ENCODE measurements around the gene GATA2. TPM values are rescaled to one million over a fixed set of nuclear protein-coding genes. Genes with fewer than 3 reads are reported as not detected.

The GATA2 gene
- total and polyA plus RNA-seq, 2 of the 13 experiments (the other 11 are each of a cell fraction or from before 2014, with no cell fraction given), result 3.5 to 6.2 TPM

- no peak overlapping the region for H3K4me3 ChIP-seq (replicated peaks in 1 of 3; ENCODE audit: insufficient read depth in 1 of 3, low read depth in 2 of 3, low read length in 3 of 3)
- 60% methylated on average over 1 of the region's 5 CpGs for WGBS (ENCODE audit: low lambda C conversion rate)
- 0 out of 2 replicates have a peak, but pooled peaks cover 7% of the 10 kb centered on the region for H3K4me1 ChIP-seq (ENCODE audit: insufficient read depth, low read length)
- in situ Hi-C loops (cut with HindIII; ENCODE audit: extremely low pct_ligation_motif_present, low pct_unique_long_range_greater_than_20kb), result no loop called here
- intact Hi-C loops (cut with micrococcal nuclease; ENCODE audit: unreplicated experiment), result no loop called here
- H3K36me3 ChIP-seq (replicated peaks in 1 of 2; ENCODE audit: control insufficient read depth in 1 of 2, insufficient read depth in 2 of 2, low read length in 2 of 2), result no peaks in the 10 kb centered on the region
- FAIRE-seq, result no peak
- H3K79me2 ChIP-seq (ENCODE audit: insufficient read depth, low read length), result no peaks in the 10 kb centered on the region
- H3K27ac ChIP-seq (ENCODE audit: extremely low read length, insufficient read depth, low read length), result no peak overlapping the region
- no peak for DNase-seq (ENCODE audit: low spot score)
- H3K9ac ChIP-seq (ENCODE audit: insufficient read depth, low read depth, low read length), result no peak overlapping the region
- CTCF ChIA-PET (ENCODE audit: low intra/inter-chr PET ratio, low total read pairs), result no interaction called here
- H4K20me1 ChIP-seq (ENCODE audit: insufficient read depth, low read length), result no peaks in the 10 kb centered on the region
- H2AFZ ChIP-seq (ENCODE audit: low read length), result no peak overlapping the region
- H3K4me2 ChIP-seq (ENCODE audit: low read depth, low read length), result no peak overlapping the region
- H3K9me3 ChIP-seq (ENCODE audit: low read length), result no peaks in the 10 kb centered on the region
- BruUV-seq (replicated peaks), result no TSS peak
- POLR2A ChIA-PET, result no interaction called here
- H3K27me3 ChIP-seq (ENCODE audit: control insufficient read depth in 1 of 2, insufficient read depth in 2 of 2, low read length in 2 of 2), result peaks cover 14 to 70% of the 10 kb centered on the region in 2 experiments
- no peak for ATAC-seq
- TF ChIP-seq ZFP36L1 (CRISPR knock-in tag; IDR thresholded peaks at IDR 0.05), result no peak
- TF ChIP-seq ONECUT2 (CRISPR knock-in tag; IDR thresholded peaks at IDR 0.05), result no peak
- TF ChIP-seq ZBTB20 (CRISPR knock-in tag; IDR thresholded peaks at IDR 0.05; ENCODE audit: borderline replicate concordance, low read depth), result no peak
- TF ChIP-seq, protein P1, sequence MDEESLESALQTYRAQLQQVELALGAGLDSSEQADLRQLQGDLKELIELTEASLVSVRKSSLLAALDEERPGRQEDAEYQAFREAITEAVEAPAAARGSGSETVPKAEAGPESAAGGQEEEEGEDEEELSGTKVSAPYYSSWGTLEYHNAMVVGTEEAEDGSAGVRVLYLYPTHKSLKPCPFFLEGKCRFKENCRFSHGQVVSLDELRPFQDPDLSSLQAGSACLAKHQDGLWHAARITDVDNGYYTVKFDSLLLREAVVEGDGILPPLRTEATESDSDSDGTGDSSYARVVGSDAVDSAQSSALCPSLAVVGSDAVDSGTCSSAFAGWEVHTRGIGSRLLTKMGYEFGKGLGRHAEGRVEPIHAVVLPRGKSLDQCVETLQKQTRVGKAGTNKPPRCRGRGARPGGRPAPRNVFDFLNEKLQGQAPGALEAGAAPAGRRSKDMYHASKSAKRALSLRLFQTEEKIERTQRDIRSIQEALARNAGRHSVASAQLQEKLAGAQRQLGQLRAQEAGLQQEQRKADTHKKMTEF (CRISPR knock-in tag; IDR thresholded peaks at IDR 0.05), result no peak
- TF ChIP-seq TRAFD1 (CRISPR knock-in tag; IDR thresholded peaks at IDR 0.05; ENCODE audit: borderline replicate concordance), result no peak
- TF ChIP-seq, protein P2, sequence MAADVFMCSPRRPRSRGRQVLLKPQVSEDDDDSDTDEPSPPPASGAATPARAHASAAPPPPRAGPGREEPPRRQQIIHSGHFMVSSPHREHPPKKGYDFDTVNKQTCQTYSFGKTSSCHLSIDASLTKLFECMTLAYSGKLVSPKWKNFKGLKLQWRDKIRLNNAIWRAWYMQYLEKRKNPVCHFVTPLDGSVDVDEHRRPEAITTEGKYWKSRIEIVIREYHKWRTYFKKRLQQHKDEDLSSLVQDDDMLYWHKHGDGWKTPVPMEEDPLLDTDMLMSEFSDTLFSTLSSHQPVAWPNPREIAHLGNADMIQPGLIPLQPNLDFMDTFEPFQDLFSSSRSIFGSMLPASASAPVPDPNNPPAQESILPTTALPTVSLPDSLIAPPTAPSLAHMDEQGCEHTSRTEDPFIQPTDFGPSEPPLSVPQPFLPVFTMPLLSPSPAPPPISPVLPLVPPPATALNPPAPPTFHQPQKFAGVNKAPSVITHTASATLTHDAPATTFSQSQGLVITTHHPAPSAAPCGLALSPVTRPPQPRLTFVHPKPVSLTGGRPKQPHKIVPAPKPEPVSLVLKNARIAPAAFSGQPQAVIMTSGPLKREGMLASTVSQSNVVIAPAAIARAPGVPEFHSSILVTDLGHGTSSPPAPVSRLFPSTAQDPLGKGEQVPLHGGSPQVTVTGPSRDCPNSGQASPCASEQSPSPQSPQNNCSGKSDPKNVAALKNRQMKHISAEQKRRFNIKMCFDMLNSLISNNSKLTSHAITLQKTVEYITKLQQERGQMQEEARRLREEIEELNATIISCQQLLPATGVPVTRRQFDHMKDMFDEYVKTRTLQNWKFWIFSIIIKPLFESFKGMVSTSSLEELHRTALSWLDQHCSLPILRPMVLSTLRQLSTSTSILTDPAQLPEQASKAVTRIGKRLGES (CRISPR knock-in tag; IDR thresholded peaks at IDR 0.05; ENCODE audit: borderline replicate concordance), result no peak
- no peak for TF ChIP-seq ZNF609 (CRISPR knock-in tag; IDR thresholded peaks at IDR 0.05; ENCODE audit: borderline replicate concordance)
- TF ChIP-seq SCMH1 (CRISPR knock-in tag; IDR thresholded peaks at IDR 0.05; ENCODE audit: borderline replicate concordance), result no peak
- no peak for TF ChIP-seq GMEB2 (CRISPR knock-in tag; IDR thresholded peaks at IDR 0.05; ENCODE audit: low read depth)
- TF ChIP-seq ZSCAN20 (CRISPR knock-in tag; IDR thresholded peaks at IDR 0.05; ENCODE audit: borderline replicate concordance), result no peak
- no peak for TF ChIP-seq HDAC1 (CRISPR knock-in tag; IDR thresholded peaks at IDR 0.05)
- no peak for TF ChIP-seq REXO4 (CRISPR knock-in tag; IDR thresholded peaks at IDR 0.05; ENCODE audit: borderline replicate concordance)
Measured at GRCh38 chr3:128435561-128435960, 57.4 kb downstream of the GATA2 start.
